Breast epithelium (tissue), 4 donors: Measurements from ENCODE around the gene SLC37A1. TPM values are rescaled to one million over a fixed set of nuclear protein-coding genes. Genes with fewer than 3 reads are reported as not detected.

ENCODE experiments used
- DNase-seq, 2 donors: peaks; one replicate each; pipeline ENCODE4 v3.0.0-alpha.2; 2019; ENCODE audit warnings: low spot score in 2 of 2
- H3K27ac ChIP-seq, 2 donors: fragments of 200-600 bp; sonication (generic) in 1 of 2; one replicate each; pipeline ENCODE4 v1.5.1; 2016 to 2019; ENCODE audit warnings: mild to moderate bottlenecking in 1 of 2
- H3K27me3 ChIP-seq, 2 donors: fragments of 200-600 bp; sonication (generic) in 1 of 2; one replicate each; pipeline versions ENCODE4 v1.5.1 to v1.6.0; 2017 to 2019; ENCODE audit warnings: control low read depth in 1 of 2, mild to moderate bottlenecking in 1 of 2
- H3K36me3 ChIP-seq: fragments of 200-600 bp; one replicate; pipeline ENCODE4 v1.5.1; 2019
- H3K4me1 ChIP-seq, 2 donors: fragments of 200-600 bp; sonication (generic); one replicate each; pipeline ENCODE4 v1.5.1; 2016 to 2019; ENCODE audit warnings: control low read depth in 1 of 2
- H3K4me3 ChIP-seq, 3 donors: fragments of 200-600 bp; sonication (generic); 1 replicate in 2 of 3; 2 replicates in 1 of 3; pipeline ENCODE4 v1.5.1; 2016 to 2019; ENCODE audit warnings: mild to moderate bottlenecking in 3 of 3, moderate library complexity in 2 of 3
- H3K9me3 ChIP-seq, 2 donors: fragments of 200-600 bp; sonication (generic) in 1 of 2; one replicate each; pipeline ENCODE4 v1.5.1; 2016 to 2019; ENCODE audit warnings: control low read depth in 1 of 2
- CTCF ChIP-seq, 3 donors: fragments of 450-650 bp; IDR thresholded peaks; one replicate each; pipeline ENCODE4 v1.5.1; 2016 to 2017; ENCODE audit warnings: antibody characterized with exemption in 3 of 3, mild to moderate bottlenecking in 3 of 3, moderate library complexity in 3 of 3
- POLR2A ChIP-seq: fragments of 450-650 bp; IDR thresholded peaks from one replicate; pipeline ENCODE4 v1.6.1; 2016; ENCODE audit warnings: antibody characterized with exemption, mild to moderate bottlenecking, moderate library complexity
- POLR2AphosphoS5 ChIP-seq, 3 donors: sonication (generic); formaldehyde crosslinking; IDR thresholded peaks; one replicate each; pipeline ENCODE4 v1.6.1; 2017; ENCODE audit warnings: antibody characterized with exemption in 3 of 3
- intact Hi-C: fragments of 100-400 bp; cut with DNase I; formaldehyde crosslinking; loops from one replicate; pipeline ENCODE4 v1.15.1; 2023; ENCODE audit warnings: low total_unique reads
- total RNA-seq, 3 donors: library from RNA; depleted of rRNA; stranded (reverse); fragments of >200 nt; gene quantifications; one replicate each; pipeline ENCODE4 v1.1.0, GENCODE V29; 2016

SLC37A1 gene
- total RNA-seq, 3 donors from 2014 or later: 7.5 to 18.4 (median 18.4) TPM

- no peaks in the 10 kb centered on the region for H3K36me3 ChIP-seq
- no peak overlapping the region for H3K4me3 ChIP-seq
- TF ChIP-seq POLR2A (no peak), POLR2AphosphoS5 (IDR thresholded peaks at IDR 0.05) (no peak), CTCF (IDR thresholded peaks at IDR 0.05) (no peak)
- intact Hi-C loops: no loop called here
- DNase-seq: peak in 1 of 2 donors; percentile 47
- H3K27ac ChIP-seq: no peak overlapping the region
- H3K27me3 ChIP-seq: no peaks in the 10 kb centered on the region
- H3K9me3 ChIP-seq: no peaks in the 10 kb centered on the region
- H3K4me1 ChIP-seq: no peaks in the 10 kb centered on the region
These were observed 73.4 kb downstream of the SLC37A1 start for GRCh38 chr21:42587036-42587435.

- no peak for TF ChIP-seq POLR2AphosphoS5 (IDR thresholded peaks at IDR 0.05)
- TF ChIP-seq POLR2A: no peak
- TF ChIP-seq CTCF (IDR thresholded peaks at IDR 0.05): no peak
- H3K4me1 ChIP-seq: no peaks in the 10 kb centered on the region
- no peaks in the 10 kb centered on the region for H3K27me3 ChIP-seq
- H3K36me3 ChIP-seq: no peaks in the 10 kb centered on the region
- intact Hi-C loops: loop anchor here (10.0 kb wide), 1 partner anchor 234 kb away; no protein-coding TSS in a partner anchor
- peak in 1 of 2 donors; percentile 45 for DNase-seq
- H3K27ac ChIP-seq: no peak overlapping the region
- no peak overlapping the region for H3K4me3 ChIP-seq
- no peaks in the 10 kb centered on the region for H3K9me3 ChIP-seq
These were observed 76.9 kb downstream of the SLC37A1 start for GRCh38 chr21:42590431-42591131.

GRCh38 chr21:42591170-42591869 is 77.7 kb downstream of the SLC37A1 start:
- Histone ChIP-seq H3K27me3 (no peaks in the 10 kb centered on the region), H3K4me1 (no peaks in the 10 kb centered on the region), H3K9me3 (no peaks in the 10 kb centered on the region), H3K4me3 (no peak overlapping the region), H3K27ac (no peak overlapping the region), H3K36me3 (no peaks in the 10 kb centered on the region)
- intact Hi-C loops: loop anchor here (10.0 kb wide), 1 partner anchor 233 kb away; no protein-coding TSS in a partner anchor
- TF ChIP-seq POLR2A (no peak), POLR2AphosphoS5 (IDR thresholded peaks at IDR 0.05) (no peak), CTCF (IDR thresholded peaks at IDR 0.05) (no peak)
- no peak for DNase-seq

- Histone ChIP-seq H3K27ac (no peak overlapping the region), H3K9me3 (no peaks in the 10 kb centered on the region), H3K4me3 (no peak overlapping the region), H3K27me3 (no peaks in the 10 kb centered on the region), H3K4me1 (no peaks in the 10 kb centered on the region), H3K36me3 (no peaks in the 10 kb centered on the region)
- no peak for TF ChIP-seq POLR2A
- no peak for TF ChIP-seq CTCF (IDR thresholded peaks at IDR 0.05)
- TF ChIP-seq POLR2AphosphoS5 (IDR thresholded peaks at IDR 0.05): no peak
- peak in 1 of 2 donors; percentile 27 for DNase-seq
- intact Hi-C loops: loop anchor here (10.0 kb wide), 1 partner anchor 233 kb away; no protein-coding TSS in a partner anchor
These were observed 78.6 kb downstream of the SLC37A1 start for GRCh38 chr21:42592156-42592820.
